Left lung (tissue), 10 donors: ENCODE measurements around the gene SPTBN1. TPM values are rescaled to one million over a fixed set of nuclear protein-coding genes. Genes with fewer than 3 reads are reported as not detected.

Source experiments
- ATAC-seq: fragments of 200-7000 bp; cut with Tn5 transposase; one replicate; pipeline ENCODE4 v1.9.1; 2020; ENCODE audit warnings: moderate library complexity
- DNase-seq, 4 donors: peaks; one replicate each; pipeline ENCODE4 v3.0.0-alpha.2; 2013 to 2020
- H3K27ac ChIP-seq, 2 donors: fragments of 200-600 bp; sonication (generic) in 1 of 2; one replicate each; pipeline versions ENCODE4 v1.5.0 to v1.8.0; 2020 to 2021
- H3K27me3 ChIP-seq, 2 donors: fragments of 200-600 bp; sonication (generic) in 1 of 2; one replicate each; pipeline versions ENCODE4 v1.5.0 to v1.8.0; 2020 to 2021
- H3K36me3 ChIP-seq, 2 donors: fragments of 200-600 bp; sonication (generic) in 1 of 2; one replicate each; pipeline versions ENCODE4 v1.5.0 to v1.8.0; 2020 to 2021
- H3K4me1 ChIP-seq, 2 donors: fragments of 200-600 bp; one replicate each; pipeline ENCODE4 v1.8.0; 2021
- H3K4me3 ChIP-seq, 2 donors: fragments of 200-600 bp; sonication (generic) in 1 of 2; one replicate each; pipeline versions ENCODE4 v1.5.0 to v1.8.0; 2020 to 2021; ENCODE audit warnings: mild to moderate bottlenecking in 1 of 2
- H3K9me3 ChIP-seq, 2 donors: fragments of 200-600 bp; sonication (generic) in 1 of 2; one replicate each; pipeline versions ENCODE4 v1.5.0 to v1.8.0; 2020 to 2021
- intact Hi-C, 2 donors: fragments of 100-400 bp; cut with DNase I; formaldehyde crosslinking; loops; one replicate each; pipeline versions ENCODE4 v1.11.2 to v1.14.2; 2022
- polyA plus RNA-seq, 6 donors: library from polyadenylated mRNA; unstranded; fragments of 120-200 nt; gene quantifications; one replicate each; pipeline ENCODE4 v1.2.1, GENCODE V29; 2013; ENCODE audit not compliant: insufficient read length in 6 of 6
- total RNA-seq, 2 donors: library from RNA; stranded (reverse); fragmentation: NEBNext Ultra II Directional; extraction: Animal tissue kit (Norgen Biotek cat#: 25700); gene quantifications; one replicate each; pipeline ENCODE4 v1.2.1, GENCODE V29; 2021
- TF ChIP-seq, protein P1 (sequence below), 2 donors: fragments of 200-600 bp; sonication (generic) in 1 of 2; IDR thresholded peaks; one replicate each; pipeline versions ENCODE4 v1.5.0 to v1.8.0; 2021; ENCODE audit warnings: antibody characterized with exemption in 2 of 2
- donor health status: DM: no; HTN: yes; CAD: no.
- donor health status: DM: no; HTN: no; CAD: no.

The SPTBN1 gene
- total and polyA plus RNA-seq, 8 donors: 441 to 578 (median 543) TPM

DNA sequence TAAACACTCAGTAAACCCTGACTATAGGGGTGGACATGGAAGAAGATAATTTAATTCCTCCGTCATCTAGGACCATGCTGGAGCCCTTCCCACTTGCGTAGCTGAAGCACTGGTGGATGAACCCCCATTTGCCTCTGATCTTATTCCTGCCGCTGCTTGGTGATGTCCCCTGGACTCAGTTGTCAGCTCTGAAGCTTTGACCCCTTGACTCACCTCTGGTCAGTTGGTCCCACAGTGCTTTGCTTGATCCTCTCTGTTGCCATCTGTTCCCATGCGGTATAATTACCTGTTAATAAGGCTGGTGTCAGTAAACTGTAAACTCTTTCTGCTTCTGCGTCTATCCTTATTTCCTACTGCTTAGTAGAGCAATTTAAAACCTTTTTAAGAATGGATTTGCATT, 126.9 kb downstream of the SPTBN1 start:
- intact Hi-C loops: no loop called here
- Histone ChIP-seq H3K9me3 (no peaks in the 10 kb centered on the region), H3K27me3 (no peaks in the 10 kb centered on the region), H3K4me1 (peaks cover 43 to 89% of the 10 kb centered on the region in 2 donors), H3K4me3 (no peak overlapping the region), H3K27ac (no peak overlapping the region), H3K36me3 (no peaks in the 10 kb centered on the region)
- DNase-seq: no peak
- TF ChIP-seq, protein P1, sequence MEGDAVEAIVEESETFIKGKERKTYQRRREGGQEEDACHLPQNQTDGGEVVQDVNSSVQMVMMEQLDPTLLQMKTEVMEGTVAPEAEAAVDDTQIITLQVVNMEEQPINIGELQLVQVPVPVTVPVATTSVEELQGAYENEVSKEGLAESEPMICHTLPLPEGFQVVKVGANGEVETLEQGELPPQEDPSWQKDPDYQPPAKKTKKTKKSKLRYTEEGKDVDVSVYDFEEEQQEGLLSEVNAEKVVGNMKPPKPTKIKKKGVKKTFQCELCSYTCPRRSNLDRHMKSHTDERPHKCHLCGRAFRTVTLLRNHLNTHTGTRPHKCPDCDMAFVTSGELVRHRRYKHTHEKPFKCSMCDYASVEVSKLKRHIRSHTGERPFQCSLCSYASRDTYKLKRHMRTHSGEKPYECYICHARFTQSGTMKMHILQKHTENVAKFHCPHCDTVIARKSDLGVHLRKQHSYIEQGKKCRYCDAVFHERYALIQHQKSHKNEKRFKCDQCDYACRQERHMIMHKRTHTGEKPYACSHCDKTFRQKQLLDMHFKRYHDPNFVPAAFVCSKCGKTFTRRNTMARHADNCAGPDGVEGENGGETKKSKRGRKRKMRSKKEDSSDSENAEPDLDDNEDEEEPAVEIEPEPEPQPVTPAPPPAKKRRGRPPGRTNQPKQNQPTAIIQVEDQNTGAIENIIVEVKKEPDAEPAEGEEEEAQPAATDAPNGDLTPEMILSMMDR (IDR thresholded peaks at IDR 0.05): no peak
- no peak for ATAC-seq

DNA sequence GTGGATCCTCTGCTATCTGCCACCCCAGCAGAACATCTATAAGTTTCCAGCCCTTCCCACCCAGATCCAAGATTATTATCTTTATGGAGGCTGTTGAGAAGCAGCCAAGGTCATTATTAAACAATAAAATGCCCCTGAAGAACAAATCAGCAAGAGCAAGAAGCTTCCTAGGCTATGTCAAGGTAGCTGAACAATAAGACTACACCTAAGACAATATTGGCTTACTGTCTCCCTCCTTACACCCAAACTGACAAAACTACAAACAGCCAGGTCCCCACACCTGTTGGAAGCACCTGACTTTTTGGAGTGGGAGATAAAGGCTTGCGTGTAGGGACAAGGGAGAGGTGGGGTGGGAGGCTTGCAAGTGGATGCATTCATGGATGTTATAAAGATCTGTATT, 128.5 kb downstream of the SPTBN1 start:
- H3K27me3 ChIP-seq: no peaks in the 10 kb centered on the region

DNA sequence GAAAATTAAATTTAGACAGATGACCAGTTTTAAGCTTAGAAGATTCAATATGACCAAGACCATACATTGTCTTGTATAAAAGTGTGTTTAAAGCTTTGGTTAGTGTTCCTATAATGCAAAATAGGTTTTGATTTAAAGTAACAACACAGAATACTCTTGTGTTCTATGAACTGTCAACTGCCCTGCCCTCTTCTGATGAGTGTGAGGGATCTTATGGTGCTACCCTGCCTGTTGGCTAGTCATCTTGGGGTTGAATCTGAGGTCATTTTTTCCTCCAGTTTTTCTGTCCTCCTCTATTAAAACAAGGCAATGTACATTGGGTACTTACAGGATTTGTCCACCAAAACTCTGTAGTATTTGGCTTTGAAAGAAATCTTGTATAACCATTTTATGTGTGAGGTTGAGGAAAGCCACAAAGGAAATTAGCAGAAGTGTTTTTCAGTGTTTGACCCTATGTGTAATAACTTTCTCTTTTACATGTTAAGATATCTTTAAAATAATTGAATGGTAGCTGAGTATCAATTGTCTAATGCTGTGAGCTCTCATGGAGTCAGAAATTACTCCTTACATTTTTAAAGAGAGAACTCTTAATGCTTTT, 129.1 kb downstream of the SPTBN1 start:
- Histone ChIP-seq H3K9me3 (no peaks in the 10 kb centered on the region), H3K27me3 (no peaks in the 10 kb centered on the region), H3K4me1 (peaks cover 35 to 88% of the 10 kb centered on the region in 2 donors), H3K36me3 (no peaks in the 10 kb centered on the region), H3K4me3 (no peak overlapping the region), H3K27ac (no peak overlapping the region)
- intact Hi-C loops: no loop called here
- DNase-seq (no peak), ATAC-seq (no peak)
- TF ChIP-seq, protein P1 (IDR thresholded peaks at IDR 0.05): no peak

More for the DNA sequence above, 128.5 kb downstream of the SPTBN1 start:
- Histone ChIP-seq H3K36me3 (no peaks in the 10 kb centered on the region), H3K9me3 (no peaks in the 10 kb centered on the region), H3K4me1 (peaks cover 36 to 88% of the 10 kb centered on the region in 2 donors), H3K4me3 (no peak overlapping the region), H3K27ac (no peak overlapping the region)
- TF ChIP-seq, protein P1 (IDR thresholded peaks at IDR 0.05): no peak
- DNase-seq (no peak), ATAC-seq (no peak)
- intact Hi-C loops: no loop called here

DNA sequence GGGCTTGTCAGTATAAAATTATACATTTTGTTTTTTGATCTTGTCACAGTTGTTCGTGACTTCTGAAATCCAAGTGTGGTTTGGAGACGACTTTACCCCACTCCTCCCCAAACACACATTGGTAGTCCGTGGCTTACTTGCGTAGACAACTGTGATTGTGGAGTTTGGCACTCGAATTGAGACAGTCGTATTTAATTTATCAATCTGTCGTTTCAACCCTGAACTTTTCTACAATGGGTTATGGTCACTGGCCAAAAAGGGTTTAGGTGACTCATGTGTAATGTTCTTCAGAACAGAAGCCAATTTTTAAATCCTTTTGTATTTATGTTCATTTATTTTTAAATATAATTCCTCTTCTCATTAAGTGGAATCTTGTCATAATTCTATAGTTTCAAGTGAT, 129.9 kb downstream of the SPTBN1 start:
- intact Hi-C loops: no loop called here

GRCh38 chr2:54586494-54586893, 130.4 kb downstream of the SPTBN1 start:
- Histone ChIP-seq H3K27ac (no peak overlapping the region), H3K36me3 (no peaks in the 10 kb centered on the region), H3K9me3 (no peaks in the 10 kb centered on the region), H3K27me3 (no peaks in the 10 kb centered on the region), H3K4me3 (no peak overlapping the region), H3K4me1 (peaks cover 40 to 88% of the 10 kb centered on the region in 2 donors)
- TF ChIP-seq, protein P1 (IDR thresholded peaks at IDR 0.05): no peak
- intact Hi-C loops: no loop called here
- ATAC-seq (no peak), DNase-seq (no peak)

More for the DNA sequence above, 129.9 kb downstream of the SPTBN1 start:
- Histone ChIP-seq H3K4me1 (peaks cover 40 to 88% of the 10 kb centered on the region in 2 donors), H3K27ac (no peak overlapping the region), H3K36me3 (no peaks in the 10 kb centered on the region), H3K4me3 (no peak overlapping the region), H3K9me3 (no peaks in the 10 kb centered on the region), H3K27me3 (no peaks in the 10 kb centered on the region)
- ATAC-seq (no peak), DNase-seq (no peak)
- TF ChIP-seq, protein P1 (IDR thresholded peaks at IDR 0.05): no peak
